Measurements from ENCODE around the gene ANKRD23. TPM values are rescaled to one million over a fixed set of nuclear protein-coding genes. Genes with fewer than 3 reads are reported as not detected.
"Not testable (repeated sequence)": the region's sequence is repeated elsewhere in the genome, so short reads cannot be mapped to it uniquely, and the experiment has no call there.

Gene ANKRD23
- total RNA-seq, 2 experiments from 2014 or later: 15.5 to 16.9 TPM

DNA sequence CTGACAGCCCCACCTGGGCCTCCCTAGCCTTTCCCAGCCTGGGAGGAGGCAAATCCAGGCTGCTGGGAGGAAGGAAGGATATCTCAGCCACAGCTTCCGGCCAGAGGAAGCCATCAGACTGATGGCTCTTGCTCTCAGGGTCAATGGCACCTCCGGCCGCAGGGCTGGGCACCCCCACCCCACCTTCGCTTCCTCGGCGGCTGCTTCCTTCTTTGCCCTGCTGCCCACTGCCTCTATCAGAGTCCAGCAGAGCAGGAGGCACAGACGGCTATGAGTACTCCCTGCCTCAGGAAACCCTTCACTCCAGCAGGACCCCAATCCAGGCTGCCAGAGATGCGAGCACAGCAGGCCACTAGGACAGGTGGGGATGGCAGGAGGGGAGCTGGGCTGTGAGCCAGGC is 22.8 kb upstream of the ANKRD23 start:
- peak overlapping the region; percentile 82 for H3K4me3 Mint-ChIP-seq

DNA sequence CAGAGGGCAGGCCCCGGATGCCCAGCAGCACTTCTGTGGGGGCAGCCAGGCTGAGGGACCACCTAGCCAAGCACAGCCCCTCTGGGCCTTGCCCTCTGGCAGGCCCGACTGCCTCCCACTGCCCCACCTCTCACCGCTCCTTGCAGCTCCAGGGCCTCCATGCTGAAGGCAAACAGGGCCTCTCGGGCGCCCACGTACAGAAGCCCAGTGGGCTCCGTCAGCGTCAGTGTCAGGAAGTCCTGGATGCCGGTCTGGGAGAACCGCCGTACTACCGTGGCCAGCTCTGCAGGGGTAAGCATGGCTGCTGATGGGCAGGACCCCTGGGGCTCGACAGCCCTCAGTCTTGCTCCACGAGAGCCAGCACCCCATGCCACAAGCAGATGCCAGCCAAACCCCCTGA is 22.3 kb upstream of the ANKRD23 start:
- no peak overlapping the region for H3K4me3 Mint-ChIP-seq
- H3K27ac Mint-ChIP-seq: no peak overlapping the region
- H3K27me3 Mint-ChIP-seq: peaks cover 7% of the 10 kb centered on the region
- ChIA-PET POLR2A (interaction anchor here (1.4 to 3.7 kb wide), 2 partner anchors 9 to 48 kb away, joined by 3 to 43 read pairs; partner anchors contain the start of gene ANKRD39), CTCF (interaction anchor here (3.9 kb wide), 1 partner anchor 8 kb away, joined by 57 read pairs; the partner anchor contains the start of gene ANKRD39)
- H3K36me3 Mint-ChIP-seq (ENCODE audit: low read depth): peaks cover 27% of the 10 kb centered on the region
- no peaks in the 10 kb centered on the region for H3K9me3 Mint-ChIP-seq
- H3K4me1 Mint-ChIP-seq: peaks cover 37% of the 10 kb centered on the region
- no peak for DNase-seq

More for the DNA sequence above, 22.8 kb upstream of the ANKRD23 start:
- Mint-ChIP-seq H3K27me3 (peaks cover 10% of the 10 kb centered on the region), H3K27ac (peak overlapping the region; percentile 71), H3K36me3 (ENCODE audit: low read depth) (peaks cover 23% of the 10 kb centered on the region), H3K9me3 (no peaks in the 10 kb centered on the region), H3K4me1 (peaks cover 40% of the 10 kb centered on the region)
- ChIA-PET POLR2A (interaction anchor here (1.4 to 3.7 kb wide), 3 partner anchors 9 to 86 kb away, joined by 3 to 43 read pairs (median 5); partner anchors contain the start of gene ANKRD39), CTCF (interaction anchor here (3.9 kb wide), 1 partner anchor 9 kb away, joined by 57 read pairs; the partner anchor contains the start of gene ANKRD39)
- DNase-seq: no peak

DNA sequence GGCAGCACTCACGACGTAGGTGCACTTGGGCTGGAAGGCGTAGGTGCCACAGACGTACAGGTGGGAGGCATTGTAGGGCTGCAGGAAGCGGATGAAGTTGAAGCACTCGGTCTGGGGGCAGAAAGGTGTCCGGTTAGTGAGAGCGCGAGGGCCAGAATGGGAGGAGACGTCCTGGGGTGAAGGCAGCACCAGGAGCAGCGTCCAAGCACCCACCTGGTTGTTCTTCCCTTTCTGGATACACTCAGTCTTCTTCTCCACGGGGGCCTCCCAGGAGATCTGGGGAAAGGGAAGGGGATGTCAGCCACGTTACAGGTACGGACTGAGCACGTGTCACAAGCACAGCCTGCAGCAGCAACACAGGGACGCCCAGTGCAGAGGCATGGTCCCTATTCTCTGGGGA is 21.8 kb upstream of the ANKRD23 start:
- no peaks in the 10 kb centered on the region for H3K9me3 Mint-ChIP-seq
- no peak for DNase-seq
- ChIA-PET CTCF (no interaction called here), POLR2A (no interaction called here)
- H3K36me3 Mint-ChIP-seq (ENCODE audit: low read depth): peaks cover 28% of the 10 kb centered on the region
- H3K4me1 Mint-ChIP-seq: peaks cover 33% of the 10 kb centered on the region
- H3K4me3 Mint-ChIP-seq: no peak overlapping the region
- H3K27ac Mint-ChIP-seq: no peak overlapping the region
- H3K27me3 Mint-ChIP-seq: peaks cover 3% of the 10 kb centered on the region

GRCh38 chr2:96864343-96865091 is 20.7 kb upstream of the ANKRD23 start:
- H3K36me3 Mint-ChIP-seq (ENCODE audit: low read depth): peaks cover 33% of the 10 kb centered on the region
- DNase-seq: no peak
- ChIA-PET CTCF (interaction anchor here (0.7 to 0.9 kb wide), 3 partner anchors 25 to 93 kb away, joined by 3 read pairs; no protein-coding TSS in a partner anchor), POLR2A (no interaction called here)
- H3K9me3 Mint-ChIP-seq: no peaks in the 10 kb centered on the region
- peaks cover 38% of the 10 kb centered on the region for H3K4me1 Mint-ChIP-seq
- H3K4me3 Mint-ChIP-seq: no peak overlapping the region
- no peaks in the 10 kb centered on the region for H3K27me3 Mint-ChIP-seq
- no peak overlapping the region for H3K27ac Mint-ChIP-seq

DNA sequence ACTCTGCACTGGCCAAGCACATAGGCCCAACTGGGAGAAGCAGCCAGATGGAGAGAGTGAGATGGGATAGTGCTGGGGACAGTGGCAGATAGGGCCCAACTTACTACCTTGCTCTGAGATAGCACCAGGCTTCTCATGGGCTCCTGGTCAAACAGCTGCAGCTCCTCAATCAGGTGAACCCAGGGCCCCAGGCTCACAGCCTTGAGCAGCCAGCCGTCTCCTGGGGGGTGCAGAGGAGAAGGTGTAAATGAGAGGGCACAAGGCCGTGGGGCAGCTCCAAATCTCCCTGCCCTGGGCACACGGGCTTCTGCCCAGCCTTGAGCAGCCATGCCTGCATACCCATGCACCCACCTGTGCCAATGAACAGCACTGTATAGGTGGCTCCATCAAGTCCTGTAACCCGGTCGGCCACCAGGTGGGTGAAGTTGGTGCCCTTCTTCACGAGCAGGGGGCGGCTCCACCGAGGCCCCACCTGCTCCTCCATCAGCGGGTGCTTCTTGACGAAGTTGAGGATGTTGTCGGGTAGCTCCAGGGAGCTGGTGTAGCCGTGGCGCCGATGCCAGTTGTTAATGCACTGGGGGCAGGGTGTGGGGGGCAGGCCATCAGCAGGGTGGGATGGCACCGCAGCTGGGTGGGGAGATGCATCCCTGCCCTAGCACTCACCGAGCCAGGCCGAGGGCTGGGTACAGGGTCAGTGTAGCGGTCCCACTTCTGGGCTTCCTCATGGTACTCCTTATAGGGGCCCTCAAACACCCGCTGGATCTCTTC is 19.9 kb upstream of the ANKRD23 start:
- H3K4me1 Mint-ChIP-seq: peaks cover 46% of the 10 kb centered on the region
- H3K27me3 Mint-ChIP-seq: no peaks in the 10 kb centered on the region
- H3K36me3 Mint-ChIP-seq (ENCODE audit: low read depth): peaks cover 33% of the 10 kb centered on the region
- ChIA-PET CTCF (interaction anchor here (0.6 to 1.8 kb wide), 7 partner anchors 12 to 97 kb away, joined by 3 to 6 read pairs (median 3); no protein-coding TSS in a partner anchor), POLR2A (no interaction called here)
- H3K4me3 Mint-ChIP-seq: no peak overlapping the region
- no peak overlapping the region for H3K27ac Mint-ChIP-seq
- H3K9me3 Mint-ChIP-seq: no peaks in the 10 kb centered on the region
- DNase-seq: no peak

- H3K36me3 Mint-ChIP-seq (ENCODE audit: low read depth): peaks cover 33% of the 10 kb centered on the region
- DNase-seq, H3K27me3 Mint-ChIP-seq, H3K27ac Mint-ChIP-seq, H3K9me3 Mint-ChIP-seq, POLR2A ChIA-PET, H3K4me3 Mint-ChIP-seq: not testable (repeated sequence)
- H3K4me1 Mint-ChIP-seq: peaks cover 47% of the 10 kb centered on the region
- CTCF ChIA-PET: interaction anchor here (0.9 to 1.8 kb wide), 3 partner anchors 88 to 98 kb away, joined by 3 to 6 read pairs (median 3); no protein-coding TSS in a partner anchor
Observed at GRCh38 chr2:96863056-96863455, 19.2 kb upstream of the ANKRD23 start.

GRCh38 chr2:96861074-96861473 is 17.3 kb upstream of the ANKRD23 start:
- DNase-seq: no peak
- no peaks in the 10 kb centered on the region for H3K9me3 Mint-ChIP-seq
- H3K36me3 Mint-ChIP-seq (ENCODE audit: low read depth): peaks cover 31% of the 10 kb centered on the region
- H3K27me3 Mint-ChIP-seq: no peaks in the 10 kb centered on the region
- POLR2A ChIA-PET: interaction anchor here (4.8 kb wide), 1 partner anchor 91 kb away, joined by 62 read pairs; no protein-coding TSS in a partner anchor
- no peak overlapping the region for H3K4me3 Mint-ChIP-seq
- CTCF ChIA-PET: no interaction called here
- no peak overlapping the region for H3K27ac Mint-ChIP-seq
- peaks cover 38% of the 10 kb centered on the region for H3K4me1 Mint-ChIP-seq

DNA sequence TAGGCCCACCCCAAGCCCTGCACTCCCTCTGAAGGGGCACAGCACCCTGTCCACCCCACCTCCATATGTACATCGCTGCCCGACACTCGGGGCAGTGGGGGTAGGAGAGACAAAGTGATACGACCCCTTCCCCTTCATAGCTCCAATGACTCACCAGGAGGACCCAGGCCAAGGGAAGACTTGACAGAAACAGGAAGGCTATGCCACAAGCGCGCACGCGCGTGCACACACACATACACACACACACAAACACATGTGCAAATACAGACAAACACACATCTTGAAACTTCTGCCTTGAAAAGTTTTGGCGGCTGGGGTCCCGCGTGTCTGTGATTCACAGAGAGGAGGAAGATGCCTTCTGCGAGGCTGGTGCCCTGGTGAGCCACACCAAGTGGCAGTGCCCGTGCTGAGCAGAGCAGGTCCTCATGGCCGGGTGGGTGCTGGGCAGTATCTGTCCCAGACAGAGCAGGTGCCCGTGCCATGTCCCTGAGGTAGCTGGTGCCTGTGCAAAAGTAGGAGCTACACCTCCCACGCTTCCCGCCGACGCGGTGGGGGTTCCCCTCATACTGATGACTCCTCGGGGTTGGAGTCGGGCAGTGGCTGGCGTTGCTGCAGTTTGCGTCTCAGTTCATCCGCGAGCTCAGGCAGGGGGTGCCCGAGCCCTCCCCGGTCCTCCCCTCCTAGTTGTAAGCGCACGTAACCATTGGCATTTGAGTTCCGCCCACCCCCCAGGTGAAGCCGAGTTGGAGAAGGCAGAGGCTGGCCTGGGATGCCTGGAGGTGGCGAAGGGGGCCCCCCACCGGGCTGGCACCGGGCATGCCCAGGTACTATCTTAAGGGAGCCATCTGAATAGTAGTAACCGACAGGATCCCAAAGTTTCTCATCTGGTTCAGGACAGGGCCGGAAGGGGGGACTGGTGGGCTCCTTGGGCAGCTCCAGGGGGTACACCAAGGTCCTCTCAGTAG is 16.5 kb upstream of the ANKRD23 start:
- POLR2A ChIA-PET: interaction anchor here (1.0 to 4.8 kb wide), 2 partner anchors 9 to 92 kb away, joined by 3 to 62 read pairs; no protein-coding TSS in a partner anchor

DNA sequence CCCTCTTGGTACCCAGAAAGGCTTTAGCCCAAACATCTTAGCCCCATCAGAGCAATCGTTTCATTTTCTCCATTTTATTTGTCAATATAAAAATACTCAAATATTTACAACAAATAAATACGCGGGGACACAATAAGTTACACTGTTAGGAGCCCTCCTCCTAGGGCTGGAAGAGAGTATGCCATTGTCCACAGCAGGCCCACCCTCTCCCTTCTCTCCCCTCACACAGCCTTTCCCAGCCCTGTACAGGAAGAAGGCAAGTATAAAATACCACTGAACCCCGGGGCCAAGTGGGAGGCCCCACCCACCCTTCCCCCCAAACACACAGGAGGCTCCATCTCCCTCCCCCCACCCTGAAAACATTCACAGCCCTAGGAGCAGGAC is 15.9 kb upstream of the ANKRD23 start:
- no peak overlapping the region for H3K27ac Mint-ChIP-seq
- no peaks in the 10 kb centered on the region for H3K27me3 Mint-ChIP-seq
- peaks cover 30% of the 10 kb centered on the region for H3K36me3 Mint-ChIP-seq (ENCODE audit: low read depth)
- no peak overlapping the region for H3K4me3 Mint-ChIP-seq
- DNase-seq: no peak
- CTCF ChIA-PET: interaction anchor here (1.0 to 4.7 kb wide), 2 partner anchors 9 to 94 kb away, joined by 3 to 176 read pairs; no protein-coding TSS in a partner anchor
- peaks cover 43% of the 10 kb centered on the region for H3K4me1 Mint-ChIP-seq
- no peaks in the 10 kb centered on the region for H3K9me3 Mint-ChIP-seq
- POLR2A ChIA-PET: interaction anchor here (4.8 kb wide), 1 partner anchor 92 kb away, joined by 62 read pairs; no protein-coding TSS in a partner anchor

More for the DNA sequence above, 16.5 kb upstream of the ANKRD23 start:
- H3K27me3 Mint-ChIP-seq: no peaks in the 10 kb centered on the region
- DNase-seq: no peak
- H3K36me3 Mint-ChIP-seq (ENCODE audit: low read depth): peaks cover 27% of the 10 kb centered on the region
- CTCF ChIA-PET: interaction anchor here (1.0 to 4.7 kb wide), 2 partner anchors 8 to 93 kb away, joined by 3 to 176 read pairs; no protein-coding TSS in a partner anchor
- H3K9me3 Mint-ChIP-seq: no peaks in the 10 kb centered on the region
- no peak overlapping the region for H3K4me3 Mint-ChIP-seq
- H3K4me1 Mint-ChIP-seq: peaks cover 38% of the 10 kb centered on the region
- no peak overlapping the region for H3K27ac Mint-ChIP-seq

DNA sequence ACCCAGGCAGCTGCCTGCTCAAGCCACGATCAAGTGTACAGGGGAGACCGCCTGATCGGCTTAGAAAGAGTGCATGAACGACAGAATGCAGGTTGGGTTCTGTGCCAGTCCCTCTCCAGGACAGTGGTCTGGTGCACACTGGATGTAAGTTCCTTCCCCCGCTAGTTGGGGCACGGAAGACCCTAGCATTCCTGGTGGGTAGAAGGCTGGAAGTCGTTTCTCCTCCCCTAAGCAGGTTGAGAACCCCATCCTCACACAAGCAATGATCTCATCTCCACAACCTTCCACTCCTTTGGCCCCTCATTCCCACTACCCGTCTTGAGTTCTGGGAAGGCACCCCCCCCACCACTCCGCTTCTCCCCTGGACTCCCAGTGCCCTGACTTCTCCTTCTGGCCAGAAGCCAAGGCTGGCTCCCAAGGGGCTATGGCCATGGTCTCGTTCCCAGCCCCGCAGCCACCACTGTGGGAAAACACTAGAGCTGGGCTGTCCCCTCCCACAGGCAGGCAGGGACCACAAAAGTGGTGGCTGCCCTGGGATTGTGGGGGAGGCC is 15.4 kb upstream of the ANKRD23 start:
- H3K27ac Mint-ChIP-seq: no peak overlapping the region
- no peak for DNase-seq
- no peaks in the 10 kb centered on the region for H3K9me3 Mint-ChIP-seq
- no peaks in the 10 kb centered on the region for H3K27me3 Mint-ChIP-seq
- peak overlapping the region; percentile 90 for H3K4me3 Mint-ChIP-seq
- peaks cover 47% of the 10 kb centered on the region for H3K4me1 Mint-ChIP-seq
- H3K36me3 Mint-ChIP-seq (ENCODE audit: low read depth): peaks cover 30% of the 10 kb centered on the region
- ChIA-PET CTCF (interaction anchor here (1.2 to 4.7 kb wide), 6 partner anchors 9 to 144 kb away, joined by 3 to 176 read pairs (median 38); no protein-coding TSS in a partner anchor), POLR2A (interaction anchor here (1.4 to 4.8 kb wide), 9 partner anchors 9 to 103 kb away, joined by 5 to 62 read pairs (median 21); partner anchors contain the start of gene CNNM3)

DNA sequence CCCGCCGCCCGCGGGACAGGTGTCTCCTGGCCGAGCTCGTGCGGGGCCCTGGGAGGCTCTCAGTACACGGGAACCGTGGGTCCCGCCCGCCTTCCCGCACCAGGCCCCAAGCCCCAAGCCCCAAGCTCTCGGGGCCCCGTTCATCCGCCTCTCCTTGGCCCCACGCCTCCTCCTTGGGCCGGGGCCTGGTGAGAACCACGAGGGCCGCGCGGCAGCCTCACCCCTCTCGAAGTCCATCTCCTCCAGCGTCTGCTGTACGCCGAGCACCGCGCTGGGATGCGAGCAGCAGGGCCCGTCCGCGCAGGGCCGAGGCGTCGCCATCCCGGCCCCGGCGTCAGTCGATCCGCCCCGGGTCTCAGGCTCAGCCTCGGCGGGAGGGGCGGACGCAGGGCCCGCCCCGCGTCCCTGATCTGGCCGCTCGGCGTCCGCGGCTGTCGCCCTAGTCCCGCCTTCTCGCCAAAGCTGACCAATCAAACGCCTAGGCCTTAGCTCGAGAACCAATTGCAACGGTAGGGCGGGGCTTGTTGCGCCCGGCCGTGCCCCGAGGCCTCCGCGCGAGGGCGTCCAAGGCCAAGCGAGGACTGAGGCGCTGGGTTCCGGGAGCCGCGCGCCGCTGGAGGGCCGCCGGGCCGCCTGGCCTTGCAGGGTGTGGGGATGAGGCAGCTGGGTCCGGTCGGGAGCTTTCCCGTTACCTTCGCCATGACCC is 14.0 kb upstream of the ANKRD23 start, which contains the start of gene ANKRD39:
TSS of gene ANKRD39 (minus strand) at position 350 of the 706 bp plus-strand sequence. CDS start at position 321, 29 bp downstream.
- no peaks in the 10 kb centered on the region for H3K27me3 Mint-ChIP-seq
- H3K9me3 Mint-ChIP-seq: no peaks in the 10 kb centered on the region
- peak; percentile 98 for DNase-seq
- peak within 1 kb of the TSS; percentile 90 for H3K4me3 Mint-ChIP-seq
- peak within 1 kb of the TSS; percentile 75 for H3K27ac Mint-ChIP-seq
- H3K4me1 Mint-ChIP-seq: peaks cover 45% of the 10 kb centered on the region
- ChIA-PET CTCF (interaction anchor here (0.6 to 4.7 kb wide), 52 partner anchors 10 to 516 kb away, joined by 3 to 176 read pairs (median 5); partner anchors contain the start of genes ANKRD36, CNNM3, CNNM4 and FAHD2B), POLR2A (interaction anchor here (0.5 to 4.8 kb wide), 34 partner anchors 10 to 522 kb away, joined by 3 to 62 read pairs (median 6); partner anchors contain the start of genes ANKRD36, CNNM3, CNNM4 and KANSL3)
- peaks cover 38% of the 10 kb centered on the region for H3K36me3 Mint-ChIP-seq (ENCODE audit: low read depth)

Measured in activated CD4-positive, alpha-beta memory T cell treated with anti-CD3 and anti-CD28 coated beads, Interleukin-2, amount 10 ng/mL, durations not matched to agents 7 days and 5 days (primary cell).